Esophagus muscularis mucosa (tissue), 4 donors: Measurements from ENCODE around the gene ZNF679. TPM values are rescaled to one million over a fixed set of nuclear protein-coding genes. Genes with fewer than 3 reads are reported as not detected.
"Not testable (repeated sequence)": the region's sequence is repeated elsewhere in the genome, so short reads cannot be mapped to it uniquely, and the experiment has no call there.

ENCODE experiments used
- DNase-seq: peaks from one replicate; pipeline ENCODE4 v3.0.0-alpha.2; 2017; ENCODE audit errors: extremely low spot score
- H3K27ac ChIP-seq, 4 donors: fragments of 200-600 bp; sonication (generic); replicated peaks in 1 of 4; 1 replicate in 3 of 4; 2 replicates in 1 of 4; pipeline ENCODE4 v1.5.1; 2016 to 2019; ENCODE audit warnings: mild to moderate bottlenecking in 1 of 4
- H3K27me3 ChIP-seq, 4 donors: fragments of 200-600 bp; sonication (generic); one replicate each; pipeline versions ENCODE4 v1.5.1 to v1.6.0; 2016 to 2019
- H3K36me3 ChIP-seq, 4 donors: fragments of 200-600 bp; sonication (generic); one replicate each; pipeline ENCODE4 v1.5.1; 2016 to 2019
- H3K4me1 ChIP-seq, 4 donors: fragments of 200-600 bp; sonication (generic); one replicate each; pipeline ENCODE4 v1.5.1; 2016 to 2019
- H3K4me3 ChIP-seq, 4 donors: fragments of 200-600 bp; sonication (generic); 1 replicate in 2 of 4; 2 replicates in 2 of 4; pipeline ENCODE4 v1.5.1; 2016 to 2019; ENCODE audit warnings: mild to moderate bottlenecking in 4 of 4, moderate library complexity in 1 of 4
- H3K9me3 ChIP-seq, 4 donors: fragments of 200-600 bp; sonication (generic); 1 replicate in 3 of 4; 2 replicates in 1 of 4; pipeline ENCODE4 v1.5.1; 2016 to 2019
- CTCF ChIP-seq, 3 experiments: fragments of 200-600 bp in 2 of 3; fragments of 450-650 bp in 1 of 3; sonication (generic) in 2 of 3; IDR thresholded peaks; one replicate each; pipeline ENCODE4 v1.5.1; 2017 to 2019; ENCODE audit warnings: antibody characterized with exemption in 3 of 3, mild to moderate bottlenecking in 2 of 3, moderate library complexity in 1 of 3
- EP300 ChIP-seq: sonication (generic); formaldehyde crosslinking; IDR thresholded peaks from one replicate; pipeline ENCODE4 v1.6.1; 2017; ENCODE audit warnings: antibody characterized with exemption
- POLR2A ChIP-seq: fragments of 450-650 bp; IDR thresholded peaks from one replicate; pipeline ENCODE4 v1.6.1; 2017; ENCODE audit warnings: antibody characterized with exemption, moderate library complexity, mild to moderate bottlenecking, low read depth
- POLR2AphosphoS5 ChIP-seq, 2 donors: sonication (generic); formaldehyde crosslinking; IDR thresholded peaks; one replicate each; pipeline ENCODE4 v1.6.1; 2017; ENCODE audit warnings: antibody characterized with exemption in 2 of 2
- WGBS: methylation state at CpG from one replicate; pipeline ENCODE4 v1.1.5; 2018; 5-methylcytosine and 5-hydroxymethylcytosine counted together
- intact Hi-C: fragments of 100-400 bp; cut with DNase I; formaldehyde crosslinking; loops from one replicate; pipeline ENCODE4 v1.15.1; 2023
- total RNA-seq, 4 donors: library from RNA; depleted of rRNA; stranded (reverse); fragments of >200 nt; gene quantifications; one replicate each; pipeline versions ENCODE4 v1.1.0 to v1.2.1, GENCODE V29; 2016

Gene ZNF679
- not detected for total RNA-seq

- H3K4me3 ChIP-seq, H3K27ac ChIP-seq, intact Hi-C loops, H3K36me3 ChIP-seq, H3K4me1 ChIP-seq, H3K27me3 ChIP-seq, DNase-seq: not testable (repeated sequence)
- peaks cover 0 to 14% (median 8%) of the 10 kb centered on the region in 4 donors for H3K9me3 ChIP-seq
- 95% methylated on average over 1 of the region's 1 CpG for WGBS
Measured at GRCh38 chr7:64228174-64228573, at the start of gene ZNF679. TSS of gene ZNF679 (plus strand) at chr7:64228474. CDS start at chr7:64249118, 20,644 bp downstream.

GRCh38 chr7:64180989-64181388 lies 47.3 kb upstream of the ZNF679 start:
- DNase-seq, result no peak
- peaks cover 0 to 49% (median 18%) of the 10 kb centered on the region in 4 donors for H3K27me3 ChIP-seq
- H3K27ac ChIP-seq, result no peak overlapping the region
- H3K36me3 ChIP-seq, result no peaks in the 10 kb centered on the region
- H3K4me3 ChIP-seq, result no peak overlapping the region
- 42% methylated on average over 4 of the region's 4 CpGs for WGBS
- TF ChIP-seq POLR2A (no peak), CTCF (IDR thresholded peaks at IDR 0.05) (peak; percentile 8 to 51 (median 37))
- peaks cover 0 to 11% (median 0%) of the 10 kb centered on the region in 4 donors for H3K9me3 ChIP-seq
- peaks cover 0 to 21% (median 16%) of the 10 kb centered on the region in 4 donors for H3K4me1 ChIP-seq
- intact Hi-C loops, result no loop called here

GRCh38 chr7:64181586-64181985 lies 46.7 kb upstream of the ZNF679 start:
- Histone ChIP-seq H3K36me3 (no peaks in the 10 kb centered on the region), H3K27ac (no peak overlapping the region), H3K27me3 (peaks cover 0 to 49% (median 18%) of the 10 kb centered on the region in 4 donors), H3K9me3 (peaks cover 0 to 11% (median 0%) of the 10 kb centered on the region in 4 donors), H3K4me1 (peaks cover 0 to 21% (median 16%) of the 10 kb centered on the region in 4 donors), H3K4me3 (peak overlapping the region in 1 of 4 donors; percentile 16)
- intact Hi-C loops, result no loop called here
- TF ChIP-seq POLR2AphosphoS5 (IDR thresholded peaks at IDR 0.05) (no peak), CTCF (IDR thresholded peaks at IDR 0.05) (no peak), POLR2A (no peak), EP300 (no peak)
- no peak for DNase-seq
- 24% methylated on average over 35 of the region's 46 CpGs for WGBS

GRCh38 chr7:64182036-64182790 lies 46.1 kb upstream of the ZNF679 start:
- TF ChIP-seq CTCF (IDR thresholded peaks at IDR 0.05) (no peak), EP300 (no peak)
- no peak for DNase-seq
- intact Hi-C loops, result no loop called here
- Histone ChIP-seq H3K4me3 (peak overlapping the region in 1 of 4 donors; percentile 16), H3K27ac (no peak overlapping the region), H3K27me3 (peaks cover 0 to 48% (median 18%) of the 10 kb centered on the region in 4 donors), H3K36me3 (no peaks in the 10 kb centered on the region), H3K9me3 (peaks cover 0 to 11% (median 0%) of the 10 kb centered on the region in 4 donors), H3K4me1 (peaks cover 0 to 21% (median 16%) of the 10 kb centered on the region in 4 donors)
- 9% methylated on average over 28 of the region's 66 CpGs for WGBS

- TF ChIP-seq EP300 (no peak), CTCF (IDR thresholded peaks at IDR 0.05) (peak; percentile 77 to 100 (median 94))
- 10% methylated on average over 8 of the region's 31 CpGs for WGBS
- Histone ChIP-seq H3K4me1 (peaks cover 0 to 21% (median 16%) of the 10 kb centered on the region in 4 donors), H3K27ac (no peak overlapping the region), H3K27me3 (peaks cover 0 to 42% (median 18%) of the 10 kb centered on the region in 4 donors), H3K4me3 (no peak overlapping the region), H3K9me3 (peaks cover 0 to 17% (median 2%) of the 10 kb centered on the region in 4 donors), H3K36me3 (no peaks in the 10 kb centered on the region)
- no peak for DNase-seq
- intact Hi-C loops, result loop anchor here (1.0 kb wide), 1 partner anchor 436 kb away; no protein-coding TSS in a partner anchor
Measured at GRCh38 chr7:64183126-64183742, 45.0 kb upstream of the ZNF679 start.
